ENCODE data around the gene DEPDC4.
"Not testable (repeated sequence)": the region's sequence is repeated elsewhere in the genome, so short reads cannot be mapped to it uniquely, and the experiment has no call there.

Gene DEPDC4

GRCh38 chr12:100225491-100225890, 41.4 kb downstream of the DEPDC4 start:
- no peak overlapping the region for H3K4me3 ChIP-seq (ENCODE audit: low read depth, low read length)
- no peak for TF ChIP-seq CTCF (IDR thresholded peaks at IDR 0.05; ENCODE audit: low read depth, low read length)

GRCh38 chr12:100222173-100222572, 44.7 kb downstream of the DEPDC4 start:
- not testable (repeated sequence) for H3K4me3 ChIP-seq (ENCODE audit: low read depth, low read length)

- no peak for TF ChIP-seq CTCF (IDR thresholded peaks at IDR 0.05; ENCODE audit: low read depth, low read length)
These were observed 45.4 kb downstream of the DEPDC4 start for GRCh38 chr12:100221523-100221922.

GRCh38 chr12:100219328-100220109, 47.4 kb downstream of the DEPDC4 start:
- no peak overlapping the region for H3K4me3 ChIP-seq (ENCODE audit: low read depth, low read length)
- TF ChIP-seq CTCF (IDR thresholded peaks at IDR 0.05; ENCODE audit: low read depth, low read length) = no peak

More at GRCh38 chr12:100221523-100221922, 45.4 kb downstream of the DEPDC4 start:
- no peak overlapping the region for H3K4me3 ChIP-seq (ENCODE audit: low read depth, low read length)

- no peak for TF ChIP-seq CTCF (IDR thresholded peaks at IDR 0.05; ENCODE audit: low read depth, low read length)
- no peak overlapping the region for H3K4me3 ChIP-seq (ENCODE audit: low read depth, low read length)
These were observed 50.5 kb downstream of the DEPDC4 start for GRCh38 chr12:100216337-100216736.

GRCh38 chr12:100215209-100215608, 51.7 kb downstream of the DEPDC4 start:
- no peak overlapping the region for H3K4me3 ChIP-seq (ENCODE audit: low read depth, low read length)
- TF ChIP-seq CTCF (IDR thresholded peaks at IDR 0.05; ENCODE audit: low read depth, low read length) = no peak

GRCh38 chr12:100214518-100214917, 52.4 kb downstream of the DEPDC4 start:
- no peak overlapping the region for H3K4me3 ChIP-seq (ENCODE audit: low read depth, low read length)
- TF ChIP-seq CTCF (IDR thresholded peaks at IDR 0.05; ENCODE audit: low read depth, low read length) = no peak

Measured in WI38 (cell line).